Liver (tissue), 9 donors: ENCODE measurements around the gene OTOGL. TPM values are rescaled to one million over a fixed set of nuclear protein-coding genes. Genes with fewer than 3 reads are reported as not detected.

Source experiments
- DNase-seq: peaks from one replicate; pipeline ENCODE4 v3.0.0-alpha.2; 2017; ENCODE audit warnings: low spot score
- H3K27ac ChIP-seq, 2 donors: one replicate each; pipeline ENCODE4 v1.7.0; 2013; ENCODE audit warnings: inconsistent platforms in 2 of 2, low read length in 2 of 2, control low read depth in 1 of 2, low read depth in 1 of 2, mild to moderate bottlenecking in 1 of 2
- H3K27me3 ChIP-seq, 4 donors: one replicate each; pipeline versions ENCODE4 v1.6.1 to v1.7.0; 2013; ENCODE audit warnings: low read length in 3 of 4, inconsistent platforms in 1 of 4, mild to moderate bottlenecking in 1 of 4, moderate library complexity in 1 of 4; ENCODE audit not compliant: control insufficient read depth in 4 of 4, insufficient read depth in 4 of 4
- H3K36me3 ChIP-seq, 4 donors: one replicate each; pipeline versions ENCODE4 v1.6.1 to v1.7.0; 2013; ENCODE audit warnings: low read length in 3 of 4, mild to moderate bottlenecking in 3 of 4, low read depth in 1 of 4, moderate library complexity in 1 of 4; ENCODE audit not compliant: control insufficient read depth in 4 of 4, insufficient read depth in 3 of 4
- H3K4me1 ChIP-seq, 4 donors: one replicate each; pipeline versions ENCODE4 v1.6.1 to v1.7.0; 2013; ENCODE audit warnings: low read length in 3 of 4, mild to moderate bottlenecking in 3 of 4, moderate library complexity in 1 of 4; ENCODE audit not compliant: control insufficient read depth in 4 of 4, insufficient read depth in 4 of 4
- H3K4me3 ChIP-seq, 3 donors: one replicate each; pipeline versions ENCODE4 v1.6.1 to v1.7.0; 2013; ENCODE audit warnings: low read length in 3 of 3, control low read depth in 1 of 3, low read depth in 1 of 3, mild to moderate bottlenecking in 1 of 3
- H3K9ac ChIP-seq, 2 donors: one replicate each; pipeline ENCODE4 v1.7.0; 2013; ENCODE audit warnings: low read length in 2 of 2, mild to moderate bottlenecking in 2 of 2, moderate library complexity in 2 of 2, control low read depth in 1 of 2, low read depth in 1 of 2
- H3K9me3 ChIP-seq, 4 donors: one replicate each; pipeline versions ENCODE4 v1.6.1 to v1.7.0; 2013; ENCODE audit warnings: low read length in 3 of 4; ENCODE audit not compliant: control insufficient read depth in 4 of 4
- CTCF ChIP-seq: fragments of 150-350 bp; IDR thresholded peaks from 2 replicates; pipeline ENCODE4 v1.5.1; 2017; ENCODE audit warnings: improper control_type of control experiment, low read depth, low read length; ENCODE audit not compliant: missing input control
- EGR1 ChIP-seq, 2 donors: IDR thresholded peaks; 2 replicates each; pipeline ENCODE4 v1.6.1; 2016 to 2018; ENCODE audit warnings: antibody characterized with exemption in 2 of 2, low read depth in 2 of 2
- FOXA1 ChIP-seq: IDR thresholded peaks from 2 replicates; pipeline ENCODE4 v1.6.1; 2016; ENCODE audit warnings: antibody characterized with exemption
- FOXA2 ChIP-seq: IDR thresholded peaks from 2 replicates; pipeline ENCODE4 v1.6.1; 2016; ENCODE audit warnings: antibody characterized with exemption
- GABPA ChIP-seq, 2 donors: IDR thresholded peaks in 1 of 2; conservative IDR thresholded peaks in 1 of 2; 2 replicates each; pipeline ENCODE4 v1.6.1; 2016; ENCODE audit warnings: antibody characterized with exemption in 2 of 2, mild to moderate bottlenecking in 1 of 2, moderate library complexity in 1 of 2
- HNF4A ChIP-seq, 2 donors: conservative IDR thresholded peaks; 2 replicates each; pipeline ENCODE4 v1.6.1; 2016; ENCODE audit warnings: antibody characterized with exemption in 2 of 2, mild to moderate bottlenecking in 2 of 2
- JUND ChIP-seq, 2 donors: IDR thresholded peaks; 2 replicates each; pipeline ENCODE4 v1.6.1; 2016; ENCODE audit warnings: antibody characterized with exemption in 2 of 2
- MAX ChIP-seq: IDR thresholded peaks from 2 replicates; pipeline ENCODE4 v1.6.1; 2016; ENCODE audit warnings: antibody characterized with exemption
- NR2F2 ChIP-seq: IDR thresholded peaks from 2 replicates; pipeline ENCODE4 v1.6.1; 2016; ENCODE audit warnings: antibody characterized with exemption
- RAD21 ChIP-seq, 2 donors: IDR thresholded peaks; 2 replicates each; pipeline ENCODE4 v1.6.1; 2016; ENCODE audit warnings: antibody characterized with exemption in 2 of 2, mild to moderate bottlenecking in 2 of 2
- RXRA ChIP-seq, 2 donors: IDR thresholded peaks; 2 replicates each; pipeline ENCODE4 v1.6.1; 2017 to 2018; ENCODE audit warnings: antibody characterized with exemption in 2 of 2, mild to moderate bottlenecking in 1 of 2
- SP1 ChIP-seq: IDR thresholded peaks from 2 replicates; pipeline ENCODE4 v1.6.1; 2018; ENCODE audit warnings: antibody characterized with exemption, mild to moderate bottlenecking
- TAF1 ChIP-seq: conservative IDR thresholded peaks from 2 replicates; pipeline ENCODE4 v1.6.1; 2016; ENCODE audit warnings: antibody characterized with exemption, mild to moderate bottlenecking
- YY1 ChIP-seq: IDR thresholded peaks from 2 replicates; pipeline ENCODE4 v1.6.1; 2016; ENCODE audit warnings: antibody characterized with exemption, mild to moderate bottlenecking
- WGBS: extraction: QIAGEN DNeasy Blood & Tissue Kit; methylation state at CpG from one replicate; pipeline ENCODE4 v1.1.7; 2013; 5-methylcytosine and 5-hydroxymethylcytosine counted together
- polyA plus RNA-seq, 2 donors: library from polyadenylated mRNA; stranded (reverse) in 1 of 2; unstranded in 1 of 2; fragments of 200-250 nt in 1 of 2; fragments of >200 nt in 1 of 2; fragmentation: Nextera tagmentation in 1 of 2; extraction: Ambion mirVana in 1 of 2; gene quantifications; one replicate each; pipeline versions ENCODE4 v1.2.1 to v1.2.3, GENCODE V29; 2013 to 2015
- total RNA-seq, 2 donors: library from RNA; depleted of rRNA; stranded (reverse); fragments of >200 nt; gene quantifications; one replicate each; pipeline ENCODE4 v1.2.3, GENCODE V29; 2014
- TF ChIP-seq, protein P1 (sequence below): IDR thresholded peaks from 2 replicates; pipeline ENCODE4 v1.6.1; 2016; ENCODE audit warnings: antibody characterized with exemption
- TF ChIP-seq, protein P2 (sequence below): IDR thresholded peaks from 2 replicates; pipeline ENCODE4 v1.6.1; 2016; ENCODE audit warnings: antibody characterized with exemption
- TF ChIP-seq, protein P3 (sequence below): IDR thresholded peaks from 2 replicates; pipeline ENCODE4 v1.6.1; 2016; ENCODE audit warnings: antibody characterized with exemption, mild to moderate bottlenecking
- donor health status: healthy.
- donor health status: healthy.
- donor health status: healthy.
- donor health status: healthy.
- donor health status: healthy.

The OTOGL gene
- total and polyA plus RNA-seq, 4 donors = 0.01 to 0.09 (median 0.08) TPM; not detected in 1

GRCh38 chr12:80195737-80196136 lies 96.4 kb downstream of the OTOGL start:
- Histone ChIP-seq H3K27ac (no peak overlapping the region), H3K9me3 (no peaks in the 10 kb centered on the region), H3K27me3 (no peaks in the 10 kb centered on the region), H3K9ac (no peak overlapping the region), H3K4me3 (no peak overlapping the region), H3K4me1 (no peaks in the 10 kb centered on the region), H3K36me3 (no peaks in the 10 kb centered on the region)
- DNase-seq = no peak
- WGBS = 84% methylated on average over 2 of the region's 2 CpGs
- TF ChIP-seq CTCF (no peak), FOXA1 (no peak), MAX (no peak)

GRCh38 chr12:80196419-80196818 lies 97.1 kb downstream of the OTOGL start:
- Histone ChIP-seq H3K9ac (no peak overlapping the region), H3K4me3 (no peak overlapping the region), H3K36me3 (no peaks in the 10 kb centered on the region), H3K27ac (no peak overlapping the region), H3K4me1 (no peaks in the 10 kb centered on the region), H3K9me3 (no peaks in the 10 kb centered on the region), H3K27me3 (no peaks in the 10 kb centered on the region)
- TF ChIP-seq HNF4A (conservative IDR thresholded peaks at IDR 0.05) (no peak), YY1 (no peak), MAX (no peak), SP1 (no peak), EGR1 (IDR thresholded peaks at IDR 0.05; ENCODE audit: low read depth in 2 of 2) (no peak), JUND (IDR thresholded peaks at IDR 0.05) (no peak), RAD21 (IDR thresholded peaks at IDR 0.05) (no peak), TAF1 (no peak), CTCF (no peak), FOXA2 (no peak), RXRA (IDR thresholded peaks at IDR 0.05) (no peak), FOXA1 (no peak), NR2F2 (no peak), GABPA (IDR thresholded peaks at IDR 0.05 in 1 of 2, conservative IDR thresholded peaks at IDR 0.05 in 1 of 2) (no peak)
- TF ChIP-seq, protein P1, sequence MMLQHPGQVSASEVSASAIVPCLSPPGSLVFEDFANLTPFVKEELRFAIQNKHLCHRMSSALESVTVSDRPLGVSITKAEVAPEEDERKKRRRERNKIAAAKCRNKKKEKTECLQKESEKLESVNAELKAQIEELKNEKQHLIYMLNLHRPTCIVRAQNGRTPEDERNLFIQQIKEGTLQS = no peak
- TF ChIP-seq, protein P2, sequence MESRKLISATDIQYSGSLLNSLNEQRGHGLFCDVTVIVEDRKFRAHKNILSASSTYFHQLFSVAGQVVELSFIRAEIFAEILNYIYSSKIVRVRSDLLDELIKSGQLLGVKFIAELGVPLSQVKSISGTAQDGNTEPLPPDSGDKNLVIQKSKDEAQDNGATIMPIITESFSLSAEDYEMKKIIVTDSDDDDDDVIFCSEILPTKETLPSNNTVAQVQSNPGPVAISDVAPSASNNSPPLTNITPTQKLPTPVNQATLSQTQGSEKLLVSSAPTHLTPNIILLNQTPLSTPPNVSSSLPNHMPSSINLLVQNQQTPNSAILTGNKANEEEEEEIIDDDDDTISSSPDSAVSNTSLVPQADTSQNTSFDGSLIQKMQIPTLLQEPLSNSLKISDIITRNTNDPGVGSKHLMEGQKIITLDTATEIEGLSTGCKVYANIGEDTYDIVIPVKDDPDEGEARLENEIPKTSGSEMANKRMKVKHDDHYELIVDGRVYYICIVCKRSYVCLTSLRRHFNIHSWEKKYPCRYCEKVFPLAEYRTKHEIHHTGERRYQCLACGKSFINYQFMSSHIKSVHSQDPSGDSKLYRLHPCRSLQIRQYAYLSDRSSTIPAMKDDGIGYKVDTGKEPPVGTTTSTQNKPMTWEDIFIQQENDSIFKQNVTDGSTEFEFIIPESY = no peak
- TF ChIP-seq, protein P3, sequence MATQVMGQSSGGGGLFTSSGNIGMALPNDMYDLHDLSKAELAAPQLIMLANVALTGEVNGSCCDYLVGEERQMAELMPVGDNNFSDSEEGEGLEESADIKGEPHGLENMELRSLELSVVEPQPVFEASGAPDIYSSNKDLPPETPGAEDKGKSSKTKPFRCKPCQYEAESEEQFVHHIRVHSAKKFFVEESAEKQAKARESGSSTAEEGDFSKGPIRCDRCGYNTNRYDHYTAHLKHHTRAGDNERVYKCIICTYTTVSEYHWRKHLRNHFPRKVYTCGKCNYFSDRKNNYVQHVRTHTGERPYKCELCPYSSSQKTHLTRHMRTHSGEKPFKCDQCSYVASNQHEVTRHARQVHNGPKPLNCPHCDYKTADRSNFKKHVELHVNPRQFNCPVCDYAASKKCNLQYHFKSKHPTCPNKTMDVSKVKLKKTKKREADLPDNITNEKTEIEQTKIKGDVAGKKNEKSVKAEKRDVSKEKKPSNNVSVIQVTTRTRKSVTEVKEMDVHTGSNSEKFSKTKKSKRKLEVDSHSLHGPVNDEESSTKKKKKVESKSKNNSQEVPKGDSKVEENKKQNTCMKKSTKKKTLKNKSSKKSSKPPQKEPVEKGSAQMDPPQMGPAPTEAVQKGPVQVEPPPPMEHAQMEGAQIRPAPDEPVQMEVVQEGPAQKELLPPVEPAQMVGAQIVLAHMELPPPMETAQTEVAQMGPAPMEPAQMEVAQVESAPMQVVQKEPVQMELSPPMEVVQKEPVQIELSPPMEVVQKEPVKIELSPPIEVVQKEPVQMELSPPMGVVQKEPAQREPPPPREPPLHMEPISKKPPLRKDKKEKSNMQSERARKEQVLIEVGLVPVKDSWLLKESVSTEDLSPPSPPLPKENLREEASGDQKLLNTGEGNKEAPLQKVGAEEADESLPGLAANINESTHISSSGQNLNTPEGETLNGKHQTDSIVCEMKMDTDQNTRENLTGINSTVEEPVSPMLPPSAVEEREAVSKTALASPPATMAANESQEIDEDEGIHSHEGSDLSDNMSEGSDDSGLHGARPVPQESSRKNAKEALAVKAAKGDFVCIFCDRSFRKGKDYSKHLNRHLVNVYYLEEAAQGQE = no peak
- DNase-seq = no peak
- WGBS = 88% methylated on average over 2 of the region's 2 CpGs
